Stimulated activated naive CD8-positive, alpha-beta T cell treated with anti-CD3 and anti-CD28 coated beads, Interleukin-15, Interleukin-2, amounts not matched to agents 100 ng/mL and 50 ng/mL, for 24 hours (primary cell): ENCODE measurements around the gene ESPN.
A peak's percentile ranks its signal among the peaks of the same experiment; 100 is the strongest.
"Not testable (repeated sequence)": the region's sequence is repeated elsewhere in the genome, so short reads cannot be mapped to it uniquely, and the experiment has no call there.

Experiments
- H3K27ac Mint-ChIP-seq: one replicate; pipeline ENCODE4 v1.8.0; 2021; ENCODE audit warnings: mild to moderate bottlenecking, mixed read lengths
- H3K27me3 Mint-ChIP-seq: one replicate; pipeline ENCODE4 v1.8.0; 2021; ENCODE audit warnings: mixed read lengths
- H3K36me3 Mint-ChIP-seq: one replicate; pipeline ENCODE4 v1.8.0; 2021; ENCODE audit warnings: low read depth, mixed read lengths
- H3K4me1 Mint-ChIP-seq: one replicate; pipeline ENCODE4 v1.8.0; 2021; ENCODE audit warnings: low read depth, mixed read lengths
- H3K4me3 Mint-ChIP-seq: one replicate; pipeline ENCODE4 v1.8.0; 2021; ENCODE audit warnings: mild to moderate bottlenecking, mixed read lengths
- H3K9me3 Mint-ChIP-seq: one replicate; pipeline ENCODE4 v1.8.0; 2021; ENCODE audit warnings: mixed read lengths

ESPN gene

DNA sequence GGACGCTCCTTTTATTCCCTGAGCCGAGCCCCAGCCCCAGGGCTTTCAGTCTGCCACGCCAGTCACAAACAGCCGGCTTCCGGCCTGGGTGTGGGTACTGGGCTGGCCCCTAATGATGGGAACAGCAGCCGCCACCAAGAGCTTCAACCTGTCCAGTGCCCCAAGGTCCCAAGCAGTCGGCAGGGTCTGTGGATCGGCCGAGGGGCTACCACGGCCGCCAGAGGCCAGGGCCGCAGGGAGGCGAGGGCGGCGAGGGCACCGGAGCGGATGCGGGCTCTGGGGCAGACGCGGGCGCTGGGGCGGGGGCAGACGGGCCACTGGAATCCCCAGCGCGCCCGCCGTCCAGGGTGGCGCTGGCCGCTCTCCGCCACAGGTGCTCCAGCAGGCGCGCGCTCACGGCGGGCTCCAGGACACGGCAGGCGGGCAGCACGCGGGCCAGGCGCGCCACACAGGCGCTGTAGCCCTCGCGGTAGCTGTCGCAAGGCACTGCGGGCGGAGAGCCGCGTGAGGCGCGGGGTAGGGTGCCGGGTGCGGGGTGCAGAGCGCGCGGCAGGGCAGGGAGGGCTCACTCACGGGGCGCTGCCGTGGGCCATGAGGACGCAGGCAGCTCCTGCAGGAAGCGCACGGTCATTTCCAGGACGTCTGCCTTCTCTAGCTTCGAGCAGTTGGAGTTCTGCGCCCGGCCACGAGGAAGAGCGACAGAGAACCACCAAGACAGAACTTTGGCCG lies 5.7 kb upstream of the ESPN start:
- Mint-ChIP-seq H3K27ac (no peak overlapping the region), H3K4me1 (peaks cover 17% of the 10 kb centered on the region), H3K4me3 (no peak overlapping the region), H3K36me3 (no peaks in the 10 kb centered on the region), H3K9me3 (no peaks in the 10 kb centered on the region), H3K27me3 (peaks cover 62% of the 10 kb centered on the region)

DNA sequence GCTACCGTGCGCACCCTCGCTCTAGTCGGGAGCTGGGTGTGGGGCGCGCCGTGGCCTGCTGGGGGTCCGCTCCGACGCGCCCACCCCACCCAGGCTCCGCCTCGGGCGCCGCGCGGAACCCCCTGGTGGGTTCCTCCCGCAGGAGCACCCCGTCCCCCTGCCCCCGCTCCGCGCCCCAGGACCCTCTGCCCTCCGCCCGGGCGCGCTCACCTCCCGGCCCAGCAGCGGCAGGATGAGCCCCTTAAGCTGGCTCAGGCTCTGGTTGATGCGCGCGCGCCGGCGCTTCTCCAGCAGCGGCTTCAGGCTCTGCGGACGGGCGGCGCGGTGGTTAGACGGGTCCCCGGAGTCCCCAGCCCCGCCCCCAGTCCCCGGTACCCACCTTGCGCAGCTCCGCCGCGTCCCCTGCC lies 5.2 kb upstream of the ESPN start:
- H3K4me1 Mint-ChIP-seq, result peaks cover 22% of the 10 kb centered on the region
- H3K36me3 Mint-ChIP-seq, result no peaks in the 10 kb centered on the region
- peaks cover 64% of the 10 kb centered on the region for H3K27me3 Mint-ChIP-seq
- no peak overlapping the region for H3K4me3 Mint-ChIP-seq
- no peaks in the 10 kb centered on the region for H3K9me3 Mint-ChIP-seq
- H3K27ac Mint-ChIP-seq, result no peak overlapping the region

DNA sequence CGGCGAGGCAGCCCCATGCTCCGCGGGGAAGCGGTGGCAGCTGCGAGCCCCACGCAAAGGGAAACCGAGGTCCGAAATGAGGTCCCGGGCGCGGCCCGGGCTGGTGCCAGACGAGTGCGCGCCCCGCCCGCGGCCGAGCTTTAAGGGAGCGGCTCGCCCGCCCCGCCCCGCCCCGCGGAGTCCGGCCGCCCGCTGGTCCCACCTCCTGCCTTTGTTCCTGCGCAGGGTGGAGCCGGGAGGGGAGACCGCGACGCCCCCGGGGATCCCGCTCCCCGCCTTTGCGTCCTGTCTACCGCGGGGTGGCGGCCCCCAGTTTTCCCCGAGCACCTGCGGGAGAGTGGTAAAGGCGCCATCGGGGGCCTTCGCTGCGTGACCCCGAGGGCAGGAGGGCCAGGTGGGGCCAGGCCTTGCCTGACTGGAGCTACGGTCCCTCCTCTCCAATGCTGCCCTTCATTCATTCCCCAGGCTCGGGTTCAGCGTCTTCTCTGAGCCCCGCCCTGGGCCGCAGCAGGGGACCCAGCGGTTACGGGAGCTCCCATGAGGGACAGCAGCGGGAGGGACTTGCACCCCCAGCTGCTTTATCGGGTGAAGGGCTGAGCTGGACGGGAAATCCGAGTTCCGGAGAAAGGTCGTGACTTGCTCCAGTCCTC lies 4.6 kb upstream of the ESPN start, which contains the start of gene HES2:
Gene HES2 (minus strand): TSS at position 116 of the 650 bp plus-strand sequence. CDS start 99 bp downstream, at position 17.
- no peaks in the 10 kb centered on the region for H3K36me3 Mint-ChIP-seq
- H3K27ac Mint-ChIP-seq, result no peak within 1 kb of the TSS
- no peaks in the 10 kb centered on the region for H3K9me3 Mint-ChIP-seq
- H3K4me3 Mint-ChIP-seq, result no peak within 1 kb of the TSS
- H3K27me3 Mint-ChIP-seq, result peaks cover 60% of the 10 kb centered on the region
- peaks cover 19% of the 10 kb centered on the region for H3K4me1 Mint-ChIP-seq

DNA sequence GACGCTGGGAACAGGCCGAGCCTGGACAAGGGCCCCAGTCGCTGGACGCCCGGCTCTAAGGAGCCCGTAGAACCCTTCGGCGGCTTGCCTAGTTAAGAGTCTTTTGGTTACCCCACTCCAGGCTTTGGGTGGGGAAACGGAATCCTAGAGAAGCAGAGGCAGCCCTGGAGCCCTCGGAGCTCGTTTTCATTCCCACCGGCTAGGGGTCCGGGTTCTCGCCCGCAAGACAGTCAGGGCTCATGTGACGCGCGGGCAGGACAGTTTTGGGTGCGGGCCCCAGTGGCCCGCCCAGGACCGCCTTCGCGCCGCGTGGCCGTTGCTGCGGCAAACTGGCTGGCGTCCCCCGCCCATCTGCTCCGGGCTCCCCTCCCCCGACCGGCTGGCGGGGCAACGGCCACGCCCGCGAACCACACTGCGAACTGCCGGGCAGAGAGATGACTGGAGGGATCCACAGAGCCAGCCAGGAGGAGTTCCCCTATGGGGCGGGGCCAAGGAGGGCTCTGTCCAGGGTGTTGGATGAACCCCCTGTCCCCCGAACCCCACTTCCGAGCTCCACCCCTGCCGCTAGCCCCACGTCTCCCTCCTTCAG lies 4.0 kb upstream of the ESPN start:
- Mint-ChIP-seq H3K4me1 (peaks cover 17% of the 10 kb centered on the region), H3K27ac (no peak overlapping the region), H3K36me3 (no peaks in the 10 kb centered on the region), H3K9me3 (no peaks in the 10 kb centered on the region), H3K4me3 (no peak overlapping the region), H3K27me3 (peaks cover 54% of the 10 kb centered on the region)

DNA sequence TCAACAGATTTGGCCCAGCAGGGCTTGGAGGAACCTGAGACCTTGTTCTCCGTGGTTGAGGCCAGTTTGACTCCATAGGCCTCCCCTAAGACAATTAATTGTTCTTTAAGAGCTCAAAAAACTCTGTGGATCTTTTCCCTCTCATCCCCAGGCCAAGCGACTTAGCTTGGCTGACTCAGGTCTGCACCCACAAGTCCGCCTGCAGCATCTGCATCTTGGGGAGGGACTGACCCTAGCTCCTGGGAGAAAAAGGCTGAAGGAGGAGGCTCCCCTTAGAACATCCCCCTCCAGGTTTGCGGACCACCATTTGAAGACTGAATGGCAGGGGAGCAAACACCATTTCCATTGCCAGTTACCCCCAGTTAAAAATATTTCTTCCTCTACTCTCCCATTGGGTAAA lies 3.3 kb upstream of the ESPN start:
- no peak overlapping the region for H3K4me3 Mint-ChIP-seq
- peaks cover 47% of the 10 kb centered on the region for H3K27me3 Mint-ChIP-seq
- H3K36me3 Mint-ChIP-seq, result no peaks in the 10 kb centered on the region
- no peaks in the 10 kb centered on the region for H3K9me3 Mint-ChIP-seq
- H3K27ac Mint-ChIP-seq, result no peak overlapping the region
- peaks cover 17% of the 10 kb centered on the region for H3K4me1 Mint-ChIP-seq

GRCh38 chr1:6423321-6423999 lies 1.1 kb upstream of the ESPN start:
- Mint-ChIP-seq H3K27ac (no peak overlapping the region), H3K27me3 (peaks cover 32% of the 10 kb centered on the region), H3K36me3 (no peaks in the 10 kb centered on the region), H3K4me1 (peaks cover 17% of the 10 kb centered on the region), H3K4me3 (peak overlapping the region; percentile 10), H3K9me3 (no peaks in the 10 kb centered on the region)

GRCh38 chr1:6424000-6424565 lies 493 bp upstream of the ESPN start:
- no peaks in the 10 kb centered on the region for H3K9me3 Mint-ChIP-seq
- H3K27me3 Mint-ChIP-seq, result peaks cover 30% of the 10 kb centered on the region
- no peaks in the 10 kb centered on the region for H3K36me3 Mint-ChIP-seq
- peaks cover 15% of the 10 kb centered on the region for H3K4me1 Mint-ChIP-seq
- no peak overlapping the region for H3K27ac Mint-ChIP-seq
- peak overlapping the region; percentile 25 for H3K4me3 Mint-ChIP-seq

DNA sequence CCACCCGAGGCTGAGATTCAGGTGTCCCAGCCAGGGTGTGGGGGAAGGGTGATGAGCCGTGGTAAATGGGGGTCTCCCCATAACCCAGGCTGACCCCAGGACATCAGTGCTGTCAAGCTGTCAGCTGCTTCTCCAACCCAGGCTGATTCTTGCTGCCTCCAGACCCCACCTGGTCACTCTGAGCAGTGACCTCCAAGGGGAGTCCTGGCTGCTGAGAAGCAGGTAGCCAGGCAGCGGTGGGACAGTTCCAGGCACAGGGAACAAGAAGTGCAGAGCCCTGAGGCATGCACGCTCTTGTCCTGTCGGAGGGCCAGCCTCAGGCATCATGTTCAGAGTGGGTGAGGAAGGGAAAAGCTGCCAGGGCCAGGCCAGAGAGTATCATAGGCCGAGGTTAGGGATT lies 1.1 kb downstream of the ESPN start:
- H3K27me3 Mint-ChIP-seq, result peaks cover 36% of the 10 kb centered on the region
- H3K4me1 Mint-ChIP-seq, result peaks cover 14% of the 10 kb centered on the region
- no peak overlapping the region for H3K4me3 Mint-ChIP-seq
- H3K9me3 Mint-ChIP-seq, result no peaks in the 10 kb centered on the region
- H3K27ac Mint-ChIP-seq, result no peak overlapping the region
- H3K36me3 Mint-ChIP-seq, result no peaks in the 10 kb centered on the region

DNA sequence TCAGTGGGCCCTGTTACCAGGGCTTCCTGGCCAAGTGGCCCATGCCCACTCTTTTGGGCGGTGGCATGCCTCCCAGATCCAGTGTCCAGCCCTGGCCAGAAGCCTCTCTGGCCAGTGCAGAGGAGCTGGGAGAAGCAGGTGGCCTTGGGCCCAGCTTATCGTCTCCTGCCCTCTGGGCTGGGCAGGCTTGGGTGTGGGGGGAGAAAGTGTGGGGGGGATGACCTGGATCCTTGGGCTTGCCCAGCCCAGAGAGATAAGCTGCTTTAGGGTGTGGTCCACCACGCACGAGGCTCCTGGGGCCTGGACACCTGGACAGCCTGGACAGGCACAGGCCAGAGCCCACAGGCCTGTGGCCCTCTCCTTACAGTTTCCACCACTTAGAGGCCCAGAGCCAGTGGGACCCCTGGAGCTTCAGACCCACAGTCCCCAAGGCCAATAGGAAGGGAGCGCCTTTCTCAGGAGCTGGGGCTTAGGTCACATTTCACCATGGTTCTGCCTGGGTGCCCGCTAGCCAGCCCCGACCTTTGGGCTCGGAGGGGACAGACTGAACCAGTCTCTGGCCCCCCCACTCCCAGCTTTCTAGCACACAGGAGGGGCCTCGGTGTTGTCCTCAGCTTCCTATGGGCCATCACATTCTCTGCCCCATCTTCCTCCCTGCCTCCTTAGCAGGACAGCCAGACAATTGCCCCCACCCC lies 1.8 kb downstream of the ESPN start:
- H3K27ac Mint-ChIP-seq, result no peak overlapping the region
- H3K4me3 Mint-ChIP-seq, result no peak overlapping the region
- no peaks in the 10 kb centered on the region for H3K9me3 Mint-ChIP-seq
- H3K4me1 Mint-ChIP-seq, result peaks cover 11% of the 10 kb centered on the region
- H3K27me3 Mint-ChIP-seq, result peaks cover 29% of the 10 kb centered on the region
- H3K36me3 Mint-ChIP-seq, result no peaks in the 10 kb centered on the region

DNA sequence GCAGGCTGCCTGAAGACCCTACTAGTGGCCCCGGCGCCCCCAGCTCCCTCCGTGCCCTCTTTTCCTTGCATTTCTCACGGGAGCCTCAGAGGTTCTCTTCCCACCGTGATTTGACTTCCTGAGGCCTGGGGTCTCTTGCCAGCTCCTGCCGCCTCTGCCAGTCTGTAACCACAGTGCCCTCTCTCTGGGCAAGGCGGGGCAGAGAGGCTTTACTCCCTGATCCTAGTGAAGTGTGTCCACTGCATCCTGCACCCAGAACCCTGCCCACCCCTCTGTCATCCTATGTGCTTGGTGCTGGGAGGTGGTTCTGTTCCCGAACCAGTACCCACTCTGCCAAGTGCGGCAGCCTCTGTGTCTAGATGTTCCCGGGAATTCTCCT lies 2.4 kb downstream of the ESPN start:
- peaks cover 24% of the 10 kb centered on the region for H3K27me3 Mint-ChIP-seq
- H3K27ac Mint-ChIP-seq, result no peak overlapping the region

GRCh38 chr1:6427441-6428390 lies 3.1 kb downstream of the ESPN start:
- Mint-ChIP-seq H3K9me3 (no peaks in the 10 kb centered on the region), H3K27ac (no peak overlapping the region), H3K4me3 (no peak overlapping the region), H3K4me1 (peaks cover 11% of the 10 kb centered on the region), H3K27me3 (peaks cover 22% of the 10 kb centered on the region), H3K36me3 (no peaks in the 10 kb centered on the region)

More for the DNA sequence above, 2.4 kb downstream of the ESPN start:
- Mint-ChIP-seq H3K36me3 (no peaks in the 10 kb centered on the region), H3K4me3 (no peak overlapping the region), H3K4me1 (peaks cover 11% of the 10 kb centered on the region), H3K9me3 (no peaks in the 10 kb centered on the region)

- H3K4me1 Mint-ChIP-seq, H3K9me3 Mint-ChIP-seq, H3K27ac Mint-ChIP-seq, H3K4me3 Mint-ChIP-seq, H3K36me3 Mint-ChIP-seq: not testable (repeated sequence)
- peaks cover 18% of the 10 kb centered on the region for H3K27me3 Mint-ChIP-seq
Observed at GRCh38 chr1:6428453-6428852, 3.9 kb downstream of the ESPN start.

GRCh38 chr1:6429660-6430411 lies 5.3 kb downstream of the ESPN start:
- H3K9me3 Mint-ChIP-seq, H3K36me3 Mint-ChIP-seq, H3K27ac Mint-ChIP-seq, H3K4me3 Mint-ChIP-seq, H3K4me1 Mint-ChIP-seq: not testable (repeated sequence)
- peaks cover 13% of the 10 kb centered on the region for H3K27me3 Mint-ChIP-seq
